Forelimb muscle (tissue), 1 donor: ENCODE data around the gene EAF1. TPM values are rescaled to one million over a fixed set of nuclear protein-coding genes. Genes with fewer than 3 reads are reported as not detected.
"Not testable (repeated sequence)": the region's sequence is repeated elsewhere in the genome, so short reads cannot be mapped to it uniquely, and the experiment has no call there.

ENCODE experiments used
- DNase-seq: peaks from one replicate; pipeline ENCODE4 v3.0.0-alpha.2; 2013; ENCODE audit warnings: low read depth
- polyA plus RNA-seq: library from polyadenylated mRNA; unstranded; fragments of 120-200 nt; gene quantifications from one replicate; pipeline ENCODE4 v1.2.1, GENCODE V29; 2013; ENCODE audit not compliant: insufficient read length

The EAF1 gene
- polyA plus RNA-seq, 1 donor: 11.3 TPM

GRCh38 chr3:15479400-15480224 is 52.2 kb downstream of the EAF1 start:
- no peak for DNase-seq

GRCh38 chr3:15484551-15484950 is 57.2 kb downstream of the EAF1 start:
- not testable (repeated sequence) for DNase-seq

- no peak for DNase-seq
These were observed 58.6 kb downstream of the EAF1 start for GRCh38 chr3:15486020-15486419.

- DNase-seq: no peak
These were observed 59.6 kb downstream of the EAF1 start for GRCh38 chr3:15486979-15487378.

- DNase-seq: no peak
These were observed 60.6 kb downstream of the EAF1 start for GRCh38 chr3:15488002-15488401.

GRCh38 chr3:15490158-15490557 is 62.8 kb downstream of the EAF1 start:
- DNase-seq: no peak

- no peak for DNase-seq
These were observed 63.7 kb downstream of the EAF1 start for GRCh38 chr3:15491143-15491542.

Other genes starting within 250 kb of the EAF1 start
- gene CAPN7, start 221.4 kb upstream of the EAF1 start, polyA plus RNA-seq: 24.9 TPM
- gene SH3BP5, start 95.0 kb upstream of the EAF1 start, polyA plus RNA-seq: 24.9 TPM
- gene METTL6, start 54 bp upstream of the EAF1 start, polyA plus RNA-seq: 17.1 TPM
- 24.7 TPM for gene COLQ, start 94.1 kb downstream of the EAF1 start, polyA plus RNA-seq
- gene HACL1, start 174.0 kb downstream of the EAF1 start, polyA plus RNA-seq: 6.9 TPM
- gene BTD, start 174.1 kb downstream of the EAF1 start, polyA plus RNA-seq: 11.6 TPM